DMS53 (cell line): Measurements from ENCODE around the gene DUS1L.

ENCODE experiments used
- DNase-seq: peaks from one replicate; lab custom pipeline; 2025; lab: John Stamatoyannopoulos, UW

Gene DUS1L

DNA sequence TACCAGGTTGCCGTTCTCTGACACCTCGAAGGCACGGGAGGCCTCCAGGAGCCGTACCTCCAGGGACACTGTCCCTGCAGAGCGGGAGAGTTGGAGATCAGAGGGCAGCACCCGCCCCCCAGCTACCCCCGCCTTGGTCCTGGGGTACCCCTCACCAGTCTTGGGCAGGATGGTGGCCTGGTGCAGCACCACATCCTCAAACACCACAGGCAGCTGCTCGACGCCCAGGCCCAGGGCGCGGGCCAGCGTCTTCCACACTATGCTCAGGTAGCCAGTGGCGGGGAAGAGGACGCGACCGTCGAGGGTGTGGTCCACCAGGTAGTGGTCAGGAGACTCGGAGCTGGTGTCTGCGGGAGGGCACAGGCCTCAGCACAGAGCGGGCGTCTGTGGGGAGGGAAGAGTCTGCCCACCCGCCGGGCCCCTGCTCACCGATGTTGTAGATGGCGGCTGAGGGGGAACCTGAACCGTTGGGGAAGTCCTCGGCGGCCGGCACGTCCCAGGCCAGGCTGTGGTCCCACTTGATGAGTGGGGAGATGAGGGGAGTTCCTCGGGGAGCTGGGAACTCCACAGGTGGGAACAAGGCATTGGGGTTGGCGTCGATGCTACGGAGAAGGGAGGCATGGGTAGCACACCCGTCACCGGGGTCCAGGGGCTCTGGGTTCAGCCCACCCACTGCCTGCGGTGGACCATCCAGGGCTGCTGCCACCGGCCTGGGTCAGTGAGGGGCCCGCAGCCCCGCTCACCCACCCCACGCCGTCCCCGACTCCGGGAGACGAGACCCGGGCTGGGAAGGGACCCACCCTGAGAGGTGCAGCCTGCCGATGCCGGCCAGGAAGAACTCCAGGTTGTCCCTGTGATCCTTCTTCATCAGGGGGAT lies 22.6 kb upstream of the DUS1L start:
- no peak for DNase-seq

DNA sequence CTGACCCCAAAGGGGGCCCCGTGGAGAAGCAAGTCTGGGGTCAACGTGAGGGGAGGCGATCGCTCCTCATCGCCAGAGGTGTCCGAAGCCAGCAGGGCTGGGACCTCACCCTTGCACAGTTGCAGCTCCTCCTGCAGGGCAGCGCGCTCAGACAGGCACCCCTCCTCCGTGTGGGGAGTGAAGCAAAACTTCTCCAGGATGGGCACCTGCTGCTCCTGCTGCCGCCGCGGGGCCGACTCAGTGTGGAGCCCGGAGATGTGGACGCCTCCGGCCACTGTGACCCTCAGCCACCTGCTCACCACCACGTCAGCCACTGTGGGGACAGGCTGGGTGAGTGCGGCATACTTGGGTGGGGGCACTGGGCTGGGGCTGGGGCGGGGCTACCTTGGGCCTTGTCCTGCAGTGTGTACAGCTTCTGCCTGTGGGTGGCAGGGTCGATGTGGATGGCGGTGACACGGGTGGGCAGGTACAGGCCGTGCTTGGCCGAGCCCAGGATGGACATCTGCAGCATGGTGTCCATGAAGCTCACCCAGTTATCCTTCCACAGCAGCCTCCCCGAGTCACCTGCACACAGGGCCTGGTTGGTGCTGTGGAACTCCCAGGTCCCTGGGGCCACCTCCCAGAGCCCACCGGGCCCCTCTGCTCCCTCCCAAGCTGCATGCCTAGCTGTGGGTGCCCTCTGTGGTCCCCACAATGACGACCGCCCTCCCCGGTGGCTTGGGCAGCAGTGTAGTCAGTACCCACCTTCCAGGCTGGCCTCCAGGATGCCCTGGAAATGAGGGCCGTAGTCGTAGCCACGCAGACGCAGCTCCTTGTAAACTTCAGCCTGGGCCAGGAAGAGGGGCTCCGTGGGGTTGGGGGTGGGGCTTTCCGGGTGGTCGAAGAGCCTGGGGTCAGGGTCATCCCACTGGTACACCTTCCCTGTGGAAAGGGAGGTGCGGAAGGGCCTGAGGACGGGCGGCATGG lies 21.6 kb upstream of the DUS1L start:
- no peak for DNase-seq

DNA sequence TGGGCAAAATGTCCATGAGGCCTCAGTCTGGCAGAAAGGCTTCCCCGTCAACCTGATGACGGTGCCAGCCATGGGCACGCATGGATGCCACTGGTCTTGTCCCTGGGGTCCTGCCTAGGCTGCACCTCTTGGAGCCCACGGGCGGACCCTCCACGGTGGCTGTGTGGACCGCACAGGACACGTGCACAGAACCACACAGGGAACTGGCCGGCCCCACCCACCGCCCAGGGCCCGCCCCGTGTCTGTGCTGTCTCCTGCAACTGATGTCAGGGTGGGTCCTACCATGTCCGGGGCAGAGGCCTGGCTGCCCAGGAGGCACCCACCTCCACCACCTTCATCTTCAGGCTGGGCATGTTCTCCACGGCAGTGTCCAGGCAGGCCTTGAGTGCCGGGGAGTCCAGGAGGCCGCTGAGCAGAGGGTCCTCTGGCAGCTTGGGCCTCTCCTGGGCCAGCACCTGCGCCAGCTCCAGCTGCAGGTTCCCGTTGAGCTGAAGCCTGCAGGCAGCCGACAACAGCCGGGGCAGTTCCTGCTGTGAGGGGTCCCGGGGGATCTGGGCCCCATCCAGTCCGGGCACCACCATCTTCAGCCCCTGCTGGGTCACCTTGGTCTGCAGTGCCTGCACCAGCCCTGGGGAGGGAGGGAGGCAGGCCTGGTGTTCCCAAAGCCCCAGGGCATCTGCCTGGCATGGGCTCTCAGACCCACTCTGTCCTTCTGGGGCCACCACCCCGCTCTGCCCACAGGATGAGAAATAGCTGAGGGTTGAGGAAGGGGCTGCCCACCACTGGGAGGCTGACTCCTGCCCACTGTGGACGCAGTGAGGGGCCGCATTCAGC lies 20.5 kb upstream of the DUS1L start:
- DNase-seq: no peak

DNA sequence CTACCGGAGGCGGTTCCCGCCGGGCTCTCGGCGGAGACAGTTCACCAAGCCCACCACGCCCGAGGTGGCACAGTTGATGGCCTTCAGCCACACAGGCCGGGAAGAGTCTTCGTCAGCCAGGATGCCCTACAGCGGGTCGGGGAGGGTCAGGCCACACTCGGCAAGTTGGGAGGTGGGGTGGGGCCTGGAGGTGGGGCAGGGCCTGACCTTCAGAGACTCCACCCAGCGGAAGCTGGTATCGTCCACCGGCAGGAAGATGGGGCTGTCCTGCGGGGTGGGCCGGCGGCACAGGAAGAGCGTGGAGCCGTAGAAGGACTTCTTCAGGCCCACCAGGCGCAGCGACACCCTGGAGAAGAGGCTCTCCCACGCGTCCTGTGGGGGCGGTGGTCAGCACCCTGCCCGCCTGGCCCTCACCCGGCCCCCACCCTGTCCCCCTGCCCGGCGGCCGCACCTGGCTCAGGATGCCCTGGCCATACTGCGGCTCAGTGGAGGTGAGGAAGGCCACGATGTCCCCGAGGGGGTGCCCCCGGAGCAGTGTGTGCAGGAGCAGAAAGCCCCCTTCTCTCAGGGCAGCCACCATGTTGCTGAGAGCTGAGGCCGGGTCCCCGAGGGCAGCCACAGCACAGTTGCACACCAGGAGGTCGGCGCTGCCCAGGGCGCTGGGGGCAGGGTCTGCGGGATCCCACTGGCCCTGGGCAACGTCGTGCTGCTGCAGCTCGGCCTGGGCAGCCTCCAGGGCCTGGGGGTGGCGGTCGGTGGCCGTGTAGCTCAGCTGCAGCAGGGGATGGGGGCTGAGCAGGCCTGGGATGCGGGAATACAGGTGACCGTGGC lies 19.6 kb upstream of the DUS1L start:
- DNase-seq: no peak

GRCh38 chr17:82084373-82085030 lies 18.9 kb upstream of the DUS1L start:
- no peak for DNase-seq

DNA sequence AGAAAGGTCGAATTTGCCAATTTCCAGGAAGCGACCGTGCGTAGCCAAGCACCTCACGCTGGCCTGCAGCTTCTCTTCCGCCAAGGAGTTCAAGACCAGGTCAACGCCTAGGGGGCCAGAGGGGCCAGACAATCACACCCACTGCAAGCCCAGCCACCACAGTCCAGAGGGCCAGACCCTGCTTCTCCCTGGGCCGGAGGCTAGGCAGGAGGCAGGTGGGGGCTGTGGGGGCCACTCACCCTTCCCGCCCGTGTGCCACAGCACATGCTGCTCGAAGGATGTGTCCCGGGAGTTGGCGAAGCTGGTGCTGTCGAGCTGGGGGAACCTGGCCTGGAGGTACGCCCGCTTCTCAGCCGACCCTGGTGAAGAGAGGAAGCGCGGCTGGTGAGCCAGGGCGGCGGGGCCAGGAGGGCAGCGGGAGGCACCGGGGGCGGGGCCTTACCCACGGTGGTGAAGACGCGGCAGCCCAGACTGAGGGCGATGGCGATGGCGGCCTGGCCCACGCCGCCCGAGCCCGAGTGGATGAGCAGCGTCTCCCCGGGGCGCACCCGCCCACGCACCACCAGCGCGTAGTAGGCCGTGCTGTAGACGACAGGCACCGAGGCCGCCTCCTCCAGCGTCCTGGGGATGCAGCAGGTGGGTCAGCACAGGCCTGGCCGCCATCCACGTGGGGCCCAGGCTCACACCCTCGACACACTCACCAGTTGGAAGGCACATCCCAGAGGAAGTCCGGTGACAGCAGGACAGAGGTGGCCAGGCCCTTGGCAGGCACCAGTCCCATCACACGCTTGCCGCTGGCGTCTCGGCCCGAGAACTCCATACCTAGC lies 18.1 kb upstream of the DUS1L start:
- no peak for DNase-seq

- no peak for DNase-seq
Measured at GRCh38 chr17:82083009-82083408, 17.4 kb upstream of the DUS1L start.

- no peak for DNase-seq
Measured at GRCh38 chr17:82082456-82082855, 16.9 kb upstream of the DUS1L start.

GRCh38 chr17:82081966-82082365 lies 16.4 kb upstream of the DUS1L start:
- DNase-seq: no peak

DNA sequence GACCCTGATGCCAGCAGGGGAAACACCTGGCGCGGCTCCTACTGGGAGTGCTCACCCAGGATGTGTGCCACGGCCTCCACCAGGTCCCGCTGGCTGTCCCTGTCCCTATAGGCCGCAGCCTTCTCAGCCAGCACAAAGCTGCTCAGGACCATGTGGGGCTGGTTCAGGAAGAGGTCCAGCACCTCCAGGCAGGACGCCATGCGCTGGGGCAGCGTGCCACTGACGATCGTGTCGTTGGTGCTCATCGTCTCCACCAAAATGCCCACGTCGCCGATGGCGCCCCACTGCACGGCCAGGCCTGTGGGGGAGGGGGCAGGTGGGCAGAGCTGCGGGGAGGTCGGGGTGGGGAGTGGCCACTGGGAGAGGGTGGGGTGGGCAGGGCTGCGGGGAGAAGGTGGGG lies 15.9 kb upstream of the DUS1L start:
- DNase-seq: no peak

DNA sequence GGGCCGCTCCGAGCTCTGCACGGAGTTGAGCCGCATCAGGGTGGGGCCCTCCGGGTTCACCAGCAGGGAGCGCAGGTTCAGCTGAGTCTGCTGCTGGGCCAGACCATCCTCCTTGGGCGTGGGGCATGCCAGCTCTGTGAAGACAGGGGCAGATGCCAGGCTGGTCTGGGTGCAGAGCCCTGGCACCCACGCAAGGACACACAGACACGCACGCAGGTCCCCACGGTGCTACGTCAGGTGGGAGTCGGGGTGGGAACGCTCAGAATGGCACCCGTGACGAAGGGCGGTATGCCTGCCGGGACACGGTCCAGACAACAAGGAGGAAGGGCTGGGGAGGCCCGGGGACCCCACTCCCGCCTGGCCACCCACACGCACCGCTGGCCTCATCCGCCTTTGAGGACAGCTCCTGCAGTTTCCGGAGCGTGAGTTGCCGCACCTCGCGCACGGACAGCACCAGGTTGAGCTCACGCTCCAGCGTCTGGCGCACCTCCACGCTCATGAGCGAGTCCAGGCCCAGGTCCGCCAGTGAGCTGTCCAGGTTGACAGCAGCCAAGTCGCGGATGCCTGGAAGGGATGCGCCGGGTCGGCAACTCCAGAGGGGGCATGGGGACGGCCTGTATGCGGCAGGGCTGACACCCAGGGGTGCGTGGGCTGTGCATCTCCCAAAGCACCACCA lies 15.3 kb upstream of the DUS1L start:
- no peak for DNase-seq

GRCh38 chr17:82080048-82080788 lies 14.6 kb upstream of the DUS1L start:
- no peak for DNase-seq

- peak; percentile 51 for DNase-seq
Measured at GRCh38 chr17:82079001-82079677, 13.5 kb upstream of the DUS1L start.

GRCh38 chr17:82078433-82078832 lies 12.8 kb upstream of the DUS1L start:
- DNase-seq: no peak

- no peak for DNase-seq
Measured at GRCh38 chr17:82077617-82078358, 12.2 kb upstream of the DUS1L start.

- no peak for DNase-seq
Measured at GRCh38 chr17:82076785-82077591, 11.4 kb upstream of the DUS1L start.
